Ovary (tissue), 3 donors: ENCODE data around the gene CHGA.

Source experiments
- CTCF ChIP-seq, 3 donors: fragments of 450-650 bp in 2 of 3; fragments of 200-600 bp in 1 of 3; IDR thresholded peaks; one replicate each; pipeline versions ENCODE4 v1.5.1 to v1.8.0; 2016 to 2022; ENCODE audit warnings: antibody characterized with exemption in 3 of 3, mild to moderate bottlenecking in 1 of 3
- POLR2A ChIP-seq: fragments of 450-650 bp; IDR thresholded peaks from one replicate; pipeline ENCODE4 v1.6.1; 2017; ENCODE audit warnings: antibody characterized with exemption, mild to moderate bottlenecking, moderate library complexity
- donor health status: DM: no; HTN: no; CAD: no.

- TF ChIP-seq POLR2A (no peak), CTCF (IDR thresholded peaks at IDR 0.05) (no peak)
Observed at GRCh38 chr14:92916201-92916600, 6.7 kb upstream of the CHGA start.
